Endothelial cell of umbilical vein (primary cell): ENCODE measurements around the gene SHBG.

Experiments used
- CTCF ChIP-seq, 2 donors: IDR thresholded peaks; 1 replicate in 1 of 2; 2 replicates in 1 of 2; pipeline ENCODE4 v1.5.1; 2011; ENCODE audit warnings: low read length in 2 of 2, mild to moderate bottlenecking in 2 of 2, moderate library complexity in 2 of 2, control low read depth in 1 of 2, inconsistent platforms in 1 of 2, low read depth in 1 of 2; ENCODE audit not compliant: insufficient read depth in 1 of 2; ENCODE audit errors: extremely low read depth in 1 of 2
- POLR2A ChIP-seq: IDR thresholded peaks from 2 replicates; pipeline ENCODE4 v1.6.1; 2012; ENCODE audit warnings: low read depth, mild to moderate bottlenecking, control low read depth, low read length
- POLR2AphosphoS5 ChIP-seq: IDR thresholded peaks from 2 replicates; pipeline ENCODE4 v1.6.1; 2012; ENCODE audit warnings: low read depth, mild to moderate bottlenecking, control low read depth, low read length, moderate library complexity; ENCODE audit not compliant: insufficient read depth

GRCh38 chr17:7631398-7632380 lies 1.8 kb downstream of the SHBG start:
- no peak for TF ChIP-seq CTCF (IDR thresholded peaks at IDR 0.05; ENCODE audit: extremely low read depth in 1 of 2, insufficient read depth in 1 of 2, low read depth in 1 of 2, low read length in 2 of 2)
- no peak for TF ChIP-seq POLR2A
- TF ChIP-seq POLR2AphosphoS5: no peak
